DOHH2 (cell line): ENCODE data around the gene LAMA5.

Experiments
- CTCF ChIP-seq: fragments of 200-600 bp; sonication (generic); IDR thresholded peaks from one replicate; pipeline ENCODE4 v1.5.1; 2014; ENCODE audit warnings: antibody characterized with exemption, mild to moderate bottlenecking, low read depth, low read length; ENCODE audit not compliant: poor library complexity, severe bottlenecking
- EZH2phosphoT487 ChIP-seq: fragments of 200-600 bp; sonication (generic); IDR thresholded peaks from 2 replicates; pipeline ENCODE4 v1.6.1; 2017; ENCODE audit warnings: borderline replicate concordance, mild to moderate bottlenecking, antibody characterized with exemption, low read length, moderate library complexity, mixed read lengths

GRCh38 chr20:62325172-62325905 is 41.8 kb downstream of the LAMA5 start:
- no peak for TF ChIP-seq CTCF
- TF ChIP-seq EZH2phosphoT487, result no peak
